ENCODE data around the gene DYNC2I2.

DNA sequence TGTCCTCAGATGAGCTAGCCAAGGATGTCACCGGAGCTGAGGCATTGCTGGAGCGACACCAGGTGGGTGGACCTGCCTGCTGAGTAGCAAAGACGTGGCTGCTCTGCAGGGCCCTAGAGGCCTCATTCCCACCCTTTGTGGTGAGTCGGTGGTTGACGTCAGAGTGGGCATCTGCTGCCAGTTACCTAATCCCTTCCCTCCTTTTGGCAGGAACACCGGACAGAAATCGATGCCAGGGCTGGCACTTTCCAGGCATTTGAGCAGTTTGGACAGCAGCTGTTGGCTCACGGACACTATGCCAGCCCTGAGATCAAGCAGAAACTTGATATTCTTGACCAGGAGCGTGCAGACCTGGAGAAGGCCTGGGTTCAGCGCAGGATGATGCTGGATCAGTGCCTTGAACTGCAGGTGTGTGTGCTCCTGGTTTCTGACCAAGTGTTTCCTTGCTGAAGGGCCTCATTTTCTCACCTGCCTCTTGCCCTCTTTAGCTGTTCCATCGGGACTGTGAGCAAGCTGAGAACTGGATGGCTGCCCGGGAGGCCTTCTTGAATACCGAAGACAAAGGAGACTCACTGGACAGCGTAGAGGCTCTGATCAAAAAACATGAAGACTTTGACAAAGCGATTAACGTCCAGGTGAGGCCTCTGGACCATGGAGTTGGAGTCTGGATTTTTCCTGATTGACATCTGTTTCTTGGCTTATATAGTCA lies 48.9 kb downstream of the DYNC2I2 start:
- TF ChIP-seq, protein P1, sequence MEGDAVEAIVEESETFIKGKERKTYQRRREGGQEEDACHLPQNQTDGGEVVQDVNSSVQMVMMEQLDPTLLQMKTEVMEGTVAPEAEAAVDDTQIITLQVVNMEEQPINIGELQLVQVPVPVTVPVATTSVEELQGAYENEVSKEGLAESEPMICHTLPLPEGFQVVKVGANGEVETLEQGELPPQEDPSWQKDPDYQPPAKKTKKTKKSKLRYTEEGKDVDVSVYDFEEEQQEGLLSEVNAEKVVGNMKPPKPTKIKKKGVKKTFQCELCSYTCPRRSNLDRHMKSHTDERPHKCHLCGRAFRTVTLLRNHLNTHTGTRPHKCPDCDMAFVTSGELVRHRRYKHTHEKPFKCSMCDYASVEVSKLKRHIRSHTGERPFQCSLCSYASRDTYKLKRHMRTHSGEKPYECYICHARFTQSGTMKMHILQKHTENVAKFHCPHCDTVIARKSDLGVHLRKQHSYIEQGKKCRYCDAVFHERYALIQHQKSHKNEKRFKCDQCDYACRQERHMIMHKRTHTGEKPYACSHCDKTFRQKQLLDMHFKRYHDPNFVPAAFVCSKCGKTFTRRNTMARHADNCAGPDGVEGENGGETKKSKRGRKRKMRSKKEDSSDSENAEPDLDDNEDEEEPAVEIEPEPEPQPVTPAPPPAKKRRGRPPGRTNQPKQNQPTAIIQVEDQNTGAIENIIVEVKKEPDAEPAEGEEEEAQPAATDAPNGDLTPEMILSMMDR (IDR thresholded peaks at IDR 0.05), result no peak
- no peak for TF ChIP-seq POLR2A (IDR thresholded peaks at IDR 0.05)
